NCI-H1105 treated with DMSO at 0.1 percent for 48 hours (cell line): ENCODE measurements around the gene CTSZ.

Experiments used
- DNase-seq: peaks from one replicate; lab custom pipeline; 2025; lab: John Stamatoyannopoulos, UW

CTSZ gene

DNA sequence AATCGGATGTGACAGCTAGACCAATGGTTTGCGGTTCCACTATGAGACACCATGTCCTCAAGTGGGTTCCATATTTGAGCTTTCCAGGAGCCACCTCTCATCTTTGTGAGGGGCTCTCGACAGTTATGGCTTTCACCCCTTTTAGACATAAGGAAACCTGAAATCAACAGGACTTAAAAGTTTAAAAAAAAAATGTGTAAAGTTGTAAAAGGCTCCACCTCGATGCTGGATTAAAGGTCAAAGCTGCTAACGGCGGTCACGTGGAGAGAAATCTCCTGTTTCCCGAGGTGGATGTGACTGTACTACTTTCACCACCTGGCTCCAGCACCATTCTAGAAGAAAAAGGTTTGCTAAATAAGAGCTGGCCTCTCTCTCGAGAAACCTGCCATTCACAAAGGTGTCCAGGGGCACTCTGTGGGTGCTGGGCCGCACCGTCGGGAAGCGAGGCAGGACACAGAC, 24.5 kb upstream of the CTSZ start:
- DNase-seq: no peak

DNA sequence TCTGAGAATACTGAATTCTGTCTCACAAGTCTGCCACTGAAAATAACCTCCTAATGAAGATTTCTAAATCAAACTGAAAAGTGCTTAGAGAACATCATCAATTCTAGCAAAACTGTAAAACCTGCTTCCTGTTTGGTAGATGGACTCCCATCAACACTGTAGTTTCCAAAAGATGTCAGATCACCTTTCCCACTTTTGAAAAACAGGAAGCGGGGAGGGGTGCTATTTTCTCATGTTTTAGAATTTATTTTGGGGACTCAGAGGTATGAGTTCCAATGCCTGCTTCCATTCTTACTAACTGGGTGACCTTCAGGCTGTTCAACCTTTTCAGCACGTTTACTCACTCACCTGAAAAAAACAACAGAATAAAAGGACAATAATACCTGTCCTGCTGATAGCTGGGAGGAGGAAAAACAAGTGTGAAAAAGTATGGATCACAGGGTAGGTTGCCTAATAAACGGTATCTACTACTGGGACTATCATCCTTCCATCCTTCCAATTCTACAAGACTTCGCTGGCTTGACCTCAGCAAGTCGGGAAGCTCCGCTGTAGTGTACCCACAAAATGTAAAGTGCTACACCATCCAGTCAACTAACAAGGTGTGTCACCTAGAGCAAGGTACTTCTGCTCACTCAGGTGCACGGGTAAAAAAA, 24.0 kb upstream of the CTSZ start:
- no peak for DNase-seq

DNA sequence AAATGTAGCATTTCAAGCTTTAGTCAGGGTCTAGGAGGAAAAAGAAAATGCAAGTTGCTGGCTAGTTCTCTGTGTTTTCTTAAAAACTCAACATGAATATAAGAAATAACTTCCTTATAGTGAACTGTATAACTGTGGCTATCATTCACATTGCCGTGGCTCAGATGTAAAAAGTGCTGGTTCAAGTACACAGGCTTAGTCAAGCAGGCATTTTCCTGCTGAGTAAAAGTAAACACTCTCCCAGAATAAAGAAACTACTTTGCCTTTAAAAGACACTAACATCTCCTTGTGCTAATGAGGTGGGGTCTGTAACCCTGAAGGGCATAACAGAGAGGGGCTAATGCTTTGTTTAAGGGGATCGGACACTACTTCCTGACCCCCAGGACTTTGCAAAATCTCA, 21.8 kb upstream of the CTSZ start:
- no peak for DNase-seq

DNA sequence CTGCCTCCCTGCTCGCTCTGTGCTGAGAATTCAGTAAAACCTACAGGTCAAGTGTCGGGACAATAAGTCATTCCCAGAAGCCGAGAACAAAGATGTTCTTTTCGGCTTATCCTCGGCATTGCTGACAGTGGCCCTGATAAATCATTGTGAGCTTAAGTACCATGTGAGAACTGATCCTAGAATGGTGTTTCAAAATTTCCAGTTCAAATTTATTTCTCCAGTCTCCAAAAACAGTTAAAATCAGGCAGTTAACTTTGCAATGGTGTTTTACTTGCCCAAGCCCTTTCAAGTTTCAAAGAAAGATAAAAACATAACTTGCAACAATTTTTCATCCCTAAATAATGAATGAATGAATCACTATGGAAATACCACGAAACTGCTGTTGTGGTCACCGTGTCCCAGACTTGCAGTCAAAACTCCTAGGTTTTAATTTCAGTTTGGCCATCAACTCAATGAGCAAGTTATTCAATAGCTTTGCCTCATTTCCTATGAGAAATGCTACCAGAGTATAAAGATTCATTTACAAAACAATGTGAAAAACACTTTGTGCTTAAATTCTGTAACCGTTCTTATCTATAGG, 20.8 kb upstream of the CTSZ start:
- no peak for DNase-seq

DNA sequence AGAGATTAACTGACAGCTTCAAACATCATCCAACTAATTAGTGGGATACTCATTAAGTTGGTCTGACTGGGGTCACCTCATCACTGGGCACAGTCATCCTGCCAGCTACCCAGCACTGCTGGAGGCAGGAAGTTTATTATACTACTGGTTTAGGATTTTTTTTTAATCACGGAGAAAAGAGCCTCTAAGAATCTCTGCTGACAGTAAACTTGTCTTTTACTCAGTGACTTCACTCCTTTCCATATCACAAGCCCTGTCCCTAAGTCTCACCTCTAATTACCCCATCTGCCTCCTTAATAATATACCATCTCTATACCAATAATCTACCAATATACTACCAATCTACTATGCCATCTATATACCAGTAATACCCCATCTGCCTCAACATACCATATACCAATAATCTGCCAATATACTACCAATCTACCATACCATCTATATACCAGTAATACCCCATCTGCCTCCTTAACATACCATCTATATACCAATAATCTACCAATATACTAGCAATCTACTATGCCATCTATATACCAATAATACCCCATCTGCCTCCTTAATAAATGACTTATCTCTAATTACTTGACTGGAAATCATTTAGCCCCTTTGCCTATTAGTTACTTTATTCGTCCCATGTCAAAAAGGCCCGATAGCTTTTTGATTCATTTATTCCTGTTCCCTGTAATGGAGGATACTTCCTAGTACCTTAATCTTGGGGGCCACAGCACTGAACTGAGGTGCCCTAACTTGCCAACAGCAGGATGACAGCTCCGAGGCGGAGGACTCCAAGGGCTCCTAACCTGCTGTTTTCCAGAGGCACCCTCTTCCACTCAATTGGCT, 20.1 kb upstream of the CTSZ start:
- DNase-seq: no peak

DNA sequence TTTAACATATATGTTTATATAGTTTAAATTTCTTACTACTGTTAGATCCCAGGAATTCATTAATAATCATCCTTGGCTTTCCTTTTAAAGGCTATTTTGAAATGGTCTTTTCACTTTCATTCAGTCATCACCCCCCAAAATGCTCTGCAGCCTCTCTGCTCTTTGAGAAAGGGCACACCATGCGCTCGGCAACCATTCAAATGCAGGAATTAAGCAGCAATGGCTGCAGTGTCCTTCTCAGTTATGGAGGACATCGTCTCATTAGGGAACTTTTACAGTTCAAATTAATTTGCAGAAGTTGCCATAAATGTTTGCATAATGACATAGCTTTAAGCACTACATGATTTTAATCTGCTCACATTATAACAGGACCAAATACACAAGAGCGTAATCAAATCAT, 18.5 kb upstream of the CTSZ start:
- DNase-seq: no peak

DNA sequence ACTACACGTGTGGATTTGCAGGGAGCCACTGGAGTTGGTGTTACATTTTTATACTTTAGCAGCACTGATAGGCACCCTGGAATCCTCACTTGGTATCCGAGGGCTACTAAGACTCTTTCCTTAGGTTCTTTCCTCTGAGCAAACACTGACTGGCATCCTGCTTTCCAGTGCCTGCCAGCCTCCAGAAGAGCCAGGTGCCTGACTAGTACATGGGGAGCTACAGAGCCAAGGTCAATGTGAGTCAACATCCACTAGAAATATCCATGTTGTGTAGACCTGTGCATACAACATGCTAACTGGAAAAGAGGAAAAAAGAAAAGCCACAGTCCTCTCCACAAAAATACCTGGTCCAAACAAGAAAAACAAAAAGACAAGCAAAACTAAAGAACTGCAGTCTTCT, 18.0 kb upstream of the CTSZ start:
- DNase-seq: no peak

DNA sequence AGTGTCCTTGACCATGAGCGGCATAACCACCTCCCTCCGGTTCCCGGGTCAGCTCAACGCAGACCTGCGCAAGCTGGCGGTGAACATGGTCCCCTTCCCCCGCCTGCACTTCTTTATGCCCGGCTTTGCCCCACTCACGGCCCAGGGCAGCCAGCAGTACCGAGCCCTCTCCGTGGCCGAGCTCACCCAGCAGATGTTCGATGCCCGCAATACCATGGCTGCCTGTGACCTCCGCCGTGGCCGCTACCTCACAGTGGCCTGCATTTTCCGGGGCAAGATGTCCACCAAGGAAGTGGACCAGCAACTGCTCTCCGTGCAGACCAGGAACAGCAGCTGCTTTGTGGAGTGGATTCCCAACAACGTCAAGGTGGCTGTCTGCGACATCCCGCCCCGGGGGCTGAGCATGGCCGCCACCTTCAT, 17.1 kb upstream of the CTSZ start:
- no peak for DNase-seq

DNA sequence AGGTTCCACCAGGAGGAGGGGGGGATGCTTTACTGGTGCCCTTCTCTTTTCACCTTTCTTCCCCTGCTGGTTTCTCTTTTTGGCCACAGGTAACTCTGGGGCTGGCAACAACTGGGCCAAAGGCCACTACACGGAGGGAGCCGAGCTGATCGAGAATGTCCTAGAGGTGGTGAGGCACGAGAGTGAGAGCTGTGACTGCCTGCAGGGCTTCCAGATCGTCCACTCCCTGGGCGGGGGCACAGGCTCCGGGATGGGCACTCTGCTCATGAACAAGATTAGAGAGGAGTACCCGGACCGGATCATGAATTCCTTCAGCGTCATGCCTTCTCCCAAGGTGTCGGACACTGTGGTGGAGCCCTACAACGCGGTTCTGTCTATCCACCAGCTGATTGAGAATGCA, 16.6 kb upstream of the CTSZ start:
- no peak for DNase-seq

DNA sequence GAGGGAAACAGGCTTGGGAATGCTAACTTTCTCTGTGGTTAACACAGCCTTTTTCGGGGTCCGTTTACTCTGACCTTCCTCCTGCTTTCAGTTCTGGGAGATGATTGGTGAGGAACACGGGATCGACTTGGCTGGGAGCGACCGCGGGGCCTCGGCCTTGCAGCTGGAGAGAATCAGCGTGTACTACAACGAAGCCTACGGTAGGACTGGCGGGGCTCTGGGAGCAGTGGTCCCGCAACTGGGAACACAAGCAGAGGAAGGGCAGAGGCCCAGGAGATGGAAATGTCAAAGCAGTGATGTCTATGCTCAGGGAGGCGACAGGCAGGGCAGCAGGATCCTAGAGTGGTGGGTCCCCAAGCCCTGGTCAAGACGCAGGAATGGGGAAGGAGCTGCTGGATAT, 15.7 kb upstream of the CTSZ start:
- no peak for DNase-seq

DNA sequence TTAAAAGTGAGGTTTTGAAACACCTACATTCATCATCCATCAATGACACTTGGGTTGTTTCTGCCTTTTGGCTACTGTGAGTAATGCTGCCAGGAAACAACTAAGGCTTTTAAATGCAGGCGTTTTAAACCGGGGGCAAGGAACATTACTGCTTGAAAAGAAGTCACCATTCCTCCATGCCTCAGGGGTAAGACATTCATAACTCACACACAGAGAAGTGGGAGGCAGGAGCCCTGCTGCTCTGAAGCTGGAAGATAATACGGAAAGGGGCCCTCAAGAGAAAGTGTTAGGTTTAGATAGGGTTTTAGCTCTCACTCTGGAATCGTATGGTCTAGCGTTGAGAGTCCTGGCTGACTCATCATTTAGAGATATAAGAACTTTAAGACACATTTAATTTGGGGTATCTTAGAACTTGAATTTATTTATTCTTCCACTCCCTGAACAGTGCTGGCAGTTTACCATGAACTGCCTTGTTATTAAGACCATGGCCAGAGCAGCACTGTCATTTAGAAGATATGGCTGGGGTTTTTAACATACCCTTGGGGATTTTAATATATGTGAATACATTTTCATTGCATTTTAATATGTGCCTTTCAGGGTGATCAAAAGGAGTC, 14.0 kb upstream of the CTSZ start:
- no peak for DNase-seq

DNA sequence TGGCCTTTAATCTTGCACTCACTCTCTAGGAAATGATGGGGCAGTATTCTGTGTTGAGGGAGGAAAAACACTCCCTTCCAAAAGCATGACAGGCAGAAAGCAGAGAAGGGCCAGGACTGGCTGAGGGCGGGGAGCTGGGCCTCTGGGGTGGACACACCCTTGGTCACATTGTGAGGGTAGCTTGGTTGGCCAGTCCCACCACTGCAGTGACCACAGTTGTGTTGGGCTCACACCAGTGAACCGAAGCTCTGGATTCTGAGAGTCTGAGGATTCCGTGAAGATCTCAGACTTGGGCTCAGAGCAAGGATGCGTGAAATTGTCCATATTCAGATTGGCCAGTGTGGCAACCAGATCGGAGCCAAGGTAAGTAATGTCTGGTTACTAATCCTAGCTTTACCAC, 12.2 kb upstream of the CTSZ start, which contains the start of gene TUBB1:
Gene TUBB1, plus strand, starts transcription at position 213 of the 400 bp plus-strand sequence. Its CDS starts 94 bp downstream, at position 307.
- no peak for DNase-seq

DNA sequence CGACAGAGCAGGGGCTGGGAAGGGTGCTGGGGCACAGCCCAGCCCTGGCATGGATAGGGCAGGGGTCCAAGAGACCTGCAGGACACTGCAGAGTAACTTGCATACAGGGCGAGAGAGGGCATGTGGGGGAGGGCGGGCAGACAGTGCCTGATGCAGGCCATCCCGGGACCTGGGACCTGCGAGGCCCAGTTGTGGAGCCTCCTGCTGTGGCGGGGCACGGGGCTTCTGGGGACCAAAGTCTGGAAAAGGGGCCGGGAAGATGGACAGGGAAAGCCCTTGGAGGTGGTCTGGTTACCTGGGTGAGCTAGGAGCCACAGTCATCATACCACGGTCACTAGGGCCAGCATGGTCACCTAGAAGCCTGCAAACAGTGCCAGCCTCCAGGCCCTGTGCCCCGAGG, 11.8 kb upstream of the CTSZ start:
- no peak for DNase-seq

DNA sequence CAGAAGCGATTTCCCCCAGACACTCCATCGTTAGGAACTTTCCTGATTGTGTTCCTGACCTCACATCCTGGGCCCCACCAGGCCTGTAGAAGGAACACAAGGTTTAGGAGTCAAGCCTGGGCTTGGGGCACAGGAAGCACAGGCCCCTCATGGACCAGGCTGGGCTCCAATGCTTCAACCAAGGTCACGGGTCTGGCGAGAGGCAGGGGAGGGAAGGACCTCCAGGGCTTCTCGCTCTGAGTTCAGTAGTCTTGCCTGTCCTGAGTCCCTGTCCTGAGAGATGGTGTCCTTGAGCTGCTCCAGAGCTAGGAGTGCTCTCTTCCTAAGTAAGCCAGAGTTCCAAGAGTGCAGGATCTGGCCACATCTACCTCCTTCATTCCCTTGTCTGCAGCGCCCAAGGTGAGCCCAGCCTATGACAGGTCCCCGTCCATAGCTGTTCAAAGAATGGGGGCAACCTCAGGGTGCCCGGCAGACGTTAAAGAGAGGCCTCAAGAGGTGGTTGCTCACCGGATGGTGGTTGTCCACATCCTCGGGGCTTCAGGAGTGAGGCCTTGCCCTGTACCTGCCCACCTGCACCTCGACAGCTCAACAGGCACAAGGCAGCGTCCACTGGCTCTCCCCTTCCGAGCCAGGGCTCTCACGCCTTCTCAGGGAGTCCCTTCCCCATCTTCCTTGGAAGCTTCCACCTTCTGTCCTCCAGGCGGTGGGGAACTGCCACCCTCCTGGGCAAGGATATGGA, 10.6 kb upstream of the CTSZ start:
- no peak for DNase-seq

DNA sequence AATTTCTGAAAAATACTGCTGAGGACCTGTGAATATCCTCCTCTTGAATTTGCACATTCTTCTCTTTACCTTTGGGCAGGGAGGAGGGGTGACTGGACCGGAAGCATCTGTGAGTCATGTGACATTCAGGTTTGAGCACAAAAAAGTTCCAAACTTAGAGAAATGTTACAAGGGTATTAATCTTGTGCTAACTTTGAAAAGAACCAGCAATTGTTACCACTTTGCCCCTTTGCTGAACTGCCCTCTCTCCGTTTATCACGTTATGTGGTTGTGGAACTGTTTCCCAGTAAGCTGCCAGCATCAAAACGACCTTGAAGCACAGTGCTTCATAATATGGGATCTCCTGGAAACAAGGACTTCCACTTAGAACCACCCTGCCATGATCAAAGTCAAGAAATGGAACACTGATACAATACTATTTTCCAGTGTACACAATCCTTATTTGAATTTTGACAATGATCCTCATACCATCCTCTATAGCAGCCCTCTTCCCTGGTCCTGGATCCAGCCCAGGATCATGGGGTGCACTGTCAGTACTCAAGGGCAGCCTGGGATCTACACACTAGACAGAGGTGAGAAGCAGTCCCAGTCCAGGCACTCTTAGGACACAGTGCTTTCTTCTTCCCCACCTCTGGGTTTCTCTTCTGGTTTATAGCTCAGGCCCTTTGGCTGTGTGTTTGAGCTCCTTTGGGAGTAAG, 9.9 kb upstream of the CTSZ start:
- DNase-seq: no peak

DNA sequence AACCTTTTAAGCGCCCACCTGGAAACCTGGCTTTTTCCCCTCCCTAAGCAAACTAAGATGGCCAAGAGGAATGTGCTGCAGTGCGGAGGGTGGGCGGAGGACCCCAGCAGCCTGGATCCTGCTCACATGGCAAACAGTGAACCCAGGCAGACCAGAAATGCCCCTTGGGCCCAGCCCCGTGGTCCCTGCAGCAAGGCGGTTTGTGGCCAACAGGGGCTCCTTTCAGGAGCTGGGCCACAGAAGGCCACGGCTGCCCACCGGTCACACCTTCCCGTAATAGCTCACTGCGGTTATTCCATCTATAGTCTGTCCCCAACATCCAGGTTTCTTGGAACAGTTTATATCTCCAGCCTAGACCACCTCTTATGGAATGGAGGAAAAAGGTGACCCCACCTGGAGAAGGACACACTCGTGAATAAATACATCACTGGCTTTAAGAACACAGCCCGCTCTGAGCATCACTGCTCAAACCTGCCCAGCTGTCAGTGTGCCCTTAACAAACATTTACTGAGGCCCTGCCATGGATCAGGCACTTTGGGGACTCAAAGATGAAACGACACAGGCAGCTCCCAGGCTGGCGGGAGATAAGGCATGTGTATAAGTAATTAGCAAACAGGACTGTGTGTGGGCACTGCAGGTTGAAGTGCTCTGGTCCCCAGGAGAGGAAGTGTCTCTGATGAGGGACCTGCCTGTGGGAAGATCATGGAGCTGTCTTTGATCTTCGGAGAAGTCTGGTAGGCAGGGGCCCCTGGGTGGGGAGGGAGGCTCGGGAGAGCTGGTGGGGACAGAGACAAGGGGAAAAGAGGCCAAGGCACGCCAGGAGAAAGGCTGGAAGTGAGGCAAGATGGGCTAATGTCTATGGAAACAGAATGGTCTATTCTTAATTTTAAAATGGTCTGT, 9.0 kb upstream of the CTSZ start:
- no peak for DNase-seq

DNA sequence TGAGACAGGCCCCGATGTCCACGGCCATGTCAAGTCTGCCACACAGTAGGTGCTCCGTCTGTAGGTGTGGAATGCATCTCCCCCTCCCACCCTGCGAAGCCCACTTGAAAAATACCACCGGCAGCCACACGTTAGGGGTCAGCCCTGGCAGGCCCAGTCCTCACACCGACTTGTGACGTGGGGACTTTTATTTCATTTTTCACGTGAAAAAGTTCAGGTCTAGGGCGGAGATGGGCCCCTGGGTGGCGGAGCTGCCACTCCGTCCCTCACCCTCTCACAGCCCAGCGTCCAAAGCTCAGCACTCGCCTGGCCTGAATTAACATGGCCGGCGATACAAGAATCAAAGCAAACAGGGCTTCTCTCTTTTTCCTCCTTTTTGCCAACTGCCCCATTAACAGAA, 8.4 kb upstream of the CTSZ start:
- no peak for DNase-seq

DNA sequence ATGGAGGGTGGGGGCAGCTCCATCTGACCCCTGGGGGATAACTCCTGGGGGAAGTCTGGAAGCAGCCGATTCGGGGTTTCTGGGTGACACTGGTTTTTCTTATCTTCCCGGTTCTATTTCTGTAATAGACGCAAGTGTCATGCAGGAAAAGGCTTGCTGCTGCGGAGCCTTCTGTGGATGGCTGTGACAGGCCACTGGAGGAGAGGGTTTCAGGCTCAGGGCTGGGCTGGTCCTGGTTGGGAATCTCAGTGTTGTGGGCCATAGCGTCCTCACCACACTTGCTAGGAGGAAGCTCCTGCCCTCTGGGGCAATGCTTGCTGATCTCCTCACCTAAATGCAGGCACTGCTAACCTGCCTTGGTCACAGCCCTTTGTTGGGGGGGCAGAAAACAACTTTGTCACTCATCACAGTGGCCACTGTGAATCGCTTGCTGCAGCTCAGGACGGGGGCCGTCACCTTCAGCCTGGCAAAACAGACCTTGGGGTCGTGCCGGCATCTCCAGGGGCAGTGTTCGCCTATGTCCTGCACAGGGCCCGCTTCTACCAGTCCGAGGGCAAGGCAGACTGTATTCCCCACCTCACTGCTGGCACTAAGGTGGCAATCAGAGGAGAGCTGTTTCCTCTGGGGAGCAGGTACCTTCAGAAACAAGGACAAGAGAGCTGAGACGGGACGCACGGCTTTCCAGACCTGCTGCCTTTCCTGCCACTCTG, 7.8 kb upstream of the CTSZ start:
- DNase-seq: no peak

DNA sequence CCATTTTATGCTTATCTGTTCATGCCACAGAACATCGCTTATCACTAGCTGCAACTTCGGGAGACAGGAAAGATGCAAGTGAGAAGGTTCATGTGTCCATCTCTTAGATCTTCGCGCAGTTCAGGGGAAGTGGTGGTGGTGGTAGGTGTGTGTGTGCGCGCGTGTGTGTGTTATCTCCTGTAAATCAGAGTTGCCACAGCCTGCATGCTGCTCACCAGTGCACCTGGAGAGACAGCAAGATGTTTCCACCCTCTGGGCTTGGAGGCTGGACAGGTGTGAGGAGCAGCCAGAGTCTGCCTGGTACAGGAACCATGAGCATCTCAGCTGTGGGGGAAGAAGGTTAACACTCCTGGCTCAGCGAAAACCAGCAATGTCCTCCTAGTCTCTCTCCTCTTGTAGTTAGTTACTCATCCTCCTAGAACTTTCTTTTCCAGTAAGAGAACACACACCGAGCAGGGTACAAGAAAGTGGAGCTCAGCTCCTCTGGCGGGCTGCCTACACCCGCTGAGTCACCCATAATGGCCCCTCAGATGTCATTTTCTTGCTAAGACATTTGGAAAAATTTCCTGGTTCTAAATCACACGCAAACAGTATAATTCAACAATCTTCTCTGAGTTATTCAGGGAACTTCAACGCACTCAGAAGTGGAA, 7.0 kb upstream of the CTSZ start:
- no peak for DNase-seq
